ENCODE measurements around the gene RAX2. TPM values are rescaled to one million over a fixed set of nuclear protein-coding genes. Genes with fewer than 3 reads are reported as not detected.
A peak's percentile ranks its signal among the peaks of the same experiment; 100 is the strongest.

The RAX2 gene
- total and polyA plus RNA-seq, 2 of the 8 experiments (the other 6 are each of a cell fraction or from before 2014, with no cell fraction given): 0.08 TPM; not detected in 1

DNA sequence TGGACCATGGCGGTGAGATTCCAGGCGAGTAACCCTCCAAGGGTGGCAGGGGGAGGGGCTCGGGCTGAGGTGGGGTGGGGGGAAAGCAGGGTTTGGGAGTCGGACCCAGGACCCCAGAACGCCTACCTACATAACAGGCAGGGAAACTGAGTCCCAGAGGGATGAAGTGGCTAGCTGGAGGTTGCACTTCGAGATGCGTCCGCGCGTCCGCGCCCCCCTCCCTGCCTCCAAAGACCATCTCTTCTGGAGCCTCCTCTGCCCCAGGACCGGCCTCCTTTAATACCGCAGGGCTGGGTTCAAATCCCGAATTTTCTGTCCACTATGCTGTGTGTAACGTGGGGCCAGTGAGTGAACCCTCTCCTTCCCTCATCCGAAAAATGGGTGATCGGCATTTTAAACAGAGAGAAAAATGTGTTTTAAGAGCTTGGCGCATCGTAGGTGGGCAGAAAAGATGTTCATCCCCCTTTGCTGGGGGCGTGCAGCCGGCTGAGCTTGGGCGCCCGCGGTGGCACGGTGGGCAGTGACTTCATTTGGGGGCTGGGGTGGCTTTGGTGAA is 50.1 kb downstream of the RAX2 start:
- POLR2A ChIA-PET (ENCODE audit: partially characterized antibody): interaction anchor here (0.5 to 2.0 kb wide), 7 partner anchors 9 to 40 kb away, joined by 3 to 7 read pairs (median 3); partner anchors contain the start of genes MRPL54 and TJP3
- 8% methylated on average over 21 of the region's 26 CpGs; no CpG with 5 or more reads in 1 of the 2 experiments for WGBS, 2 experiments (ENCODE audit: extremely low coverage in 1 of 2, insufficient coverage in 1 of 2, insufficient read length in 1 of 2, insufficient replicate concordance in 2 of 2, low coverage in 1 of 2, low lambda C conversion rate in 2 of 2, missing lambda C conversion rate in 1 of 2)

More for the DNA sequence above, 50.1 kb downstream of the RAX2 start:
- Histone ChIP-seq H3K79me2 (ENCODE audit: control insufficient read depth in 1 of 2, insufficient read depth in 2 of 2, low read length in 2 of 2) (no peaks in the 10 kb centered on the region), H2BK120ac (replicated peaks; ENCODE audit: low read depth, low read length) (no peak overlapping the region), H3K9ac (replicated peaks in 1 of 4; ENCODE audit: extremely low read depth in 1 of 4, low read depth in 3 of 4, low read length in 3 of 4) (peak overlapping the region in 1 of 4 experiments; percentile 20; a peak in 1 of 7 replicates), H4K5ac (ENCODE audit: insufficient read length, low read depth, low read length) (no peak overlapping the region), H2BK20ac (ENCODE audit: low read length) (no peak overlapping the region), H3K9me3 (ENCODE audit: insufficient read depth in 2 of 2, low read depth in 1 of 2, low read length in 1 of 2) (no peaks in the 10 kb centered on the region), H2BK12ac (ENCODE audit: low read depth, low read length) (no peak overlapping the region), H4K91ac (replicated peaks; ENCODE audit: insufficient read length, low read length) (no peak overlapping the region), H3K14ac (ENCODE audit: insufficient read length) (no peak overlapping the region), H3K4me1 (replicated peaks in 1 of 4; ENCODE audit: control insufficient read depth in 3 of 4, insufficient read depth in 4 of 4, low read length in 3 of 4) (peaks cover 0 to 16% (median 10%) of the 10 kb centered on the region in 4 experiments; a peak in 6 of 7 replicates), H2BK5ac (ENCODE audit: low read depth, low read length) (no peak overlapping the region), H3K27ac (ENCODE audit: low read depth, low read length) (no peak overlapping the region), H4K20me1 (replicated peaks in 1 of 2; ENCODE audit: control insufficient read depth in 1 of 2, insufficient read depth in 2 of 2, low read length in 2 of 2) (no peaks in the 10 kb centered on the region), H2AK5ac (ENCODE audit: low read depth, low read length) (no peak overlapping the region), H4K8ac (ENCODE audit: extremely low read depth, insufficient read depth, low read length) (no peak overlapping the region; the same call in 1 of the 2 replicates), H3K23ac (ENCODE audit: insufficient read length) (no peak overlapping the region), H3K36me3 (ENCODE audit: control insufficient read depth in 2 of 4, insufficient read depth in 4 of 4, low read length in 3 of 4) (no peaks in the 10 kb centered on the region), H2BK15ac (ENCODE audit: low read length) (no peak overlapping the region), H3K56ac (replicated peaks; ENCODE audit: insufficient read length, low read depth, low read length) (no peak overlapping the region), H3K4me2 (ENCODE audit: insufficient read depth in 1 of 2, low read depth in 2 of 2, low read length in 2 of 2) (peak overlapping the region; percentile 87 to 98), H2AFZ (ENCODE audit: low read length) (no peak overlapping the region), H3K23me2 (ENCODE audit: low read depth, low read length) (peaks cover 8% of the 10 kb centered on the region; the same call in 1 of the 2 replicates), H3K79me1 (ENCODE audit: low read depth, low read length) (no peaks in the 10 kb centered on the region), H3K18ac (ENCODE audit: extremely low read depth, low read length) (no peak overlapping the region; the same call in 1 of the 2 replicates), H3K27me3 (replicated peaks in 1 of 4; ENCODE audit: control insufficient read depth in 3 of 4, extremely low read depth in 1 of 4, insufficient read depth in 3 of 4, low read length in 3 of 4) (peaks cover 0 to 3% (median 0%) of the 10 kb centered on the region in 4 experiments; a peak in 2 of 7 replicates), H3K4ac (replicated peaks; ENCODE audit: insufficient read length, low read depth, low read length) (no peak overlapping the region), H3K4me3 (ENCODE audit: extremely low read depth in 1 of 4, insufficient read depth in 2 of 4, low read depth in 3 of 4, low read length in 4 of 4) (peak overlapping the region; percentile 65 to 81 (median 70))
- no peak for DNase-seq (ENCODE audit: low read depth in 1 of 2, low spot score in 2 of 2)
- peak; percentile 49 for TF ChIP-seq ASH2L (IDR thresholded peaks at IDR 0.05; ENCODE audit: low read length)
- no peak for TF ChIP-seq GTF2F1 (IDR thresholded peaks at IDR 0.05; ENCODE audit: borderline replicate concordance, low read depth, low read length)
- TF ChIP-seq KDM4A (IDR thresholded peaks at IDR 0.05; ENCODE audit: low read depth, low read length, severe bottlenecking): peak; percentile 25
- CTCF ChIA-PET (ENCODE audit: partially characterized antibody): interaction anchor here (0.6 to 1.5 kb wide), 8 partner anchors 13 to 266 kb away, joined by 3 to 9 read pairs (median 4); partner anchors contain the start of genes ATCAY and TJP3
- no peak for FAIRE-seq
